HG03575 (cell line): ENCODE measurements around the gene PHF5A.

ENCODE experiments used
- ATAC-seq: cut with Tn5 transposase; IDR thresholded peaks from one replicate; pipeline ENCODE4 v1.9.1; 2021; ENCODE audit not compliant: unreplicated experiment, insufficient number of reproducible peaks, low FRiP score; ENCODE audit errors: extremely low read depth

Gene PHF5A

DNA sequence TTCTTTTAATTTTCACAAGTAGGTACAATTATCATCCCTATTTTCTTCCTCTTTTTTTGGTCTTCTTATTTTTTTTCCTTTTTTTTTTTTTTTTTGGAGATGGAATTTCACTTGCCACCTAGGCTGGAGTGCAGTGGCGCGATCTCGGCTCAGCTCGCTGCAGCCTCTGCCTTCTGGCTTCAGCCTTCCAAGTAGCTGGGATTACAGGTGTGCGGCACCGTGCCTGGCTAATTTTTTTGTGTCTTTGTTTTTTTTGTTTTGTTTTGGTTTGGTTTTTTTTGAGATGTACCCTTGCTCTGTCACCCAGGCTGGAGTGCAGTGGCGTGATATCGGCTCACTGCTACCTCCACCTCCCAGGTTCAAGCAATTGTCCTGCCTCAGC lies 38.5 kb downstream of the PHF5A start:
- ATAC-seq: no peak

DNA sequence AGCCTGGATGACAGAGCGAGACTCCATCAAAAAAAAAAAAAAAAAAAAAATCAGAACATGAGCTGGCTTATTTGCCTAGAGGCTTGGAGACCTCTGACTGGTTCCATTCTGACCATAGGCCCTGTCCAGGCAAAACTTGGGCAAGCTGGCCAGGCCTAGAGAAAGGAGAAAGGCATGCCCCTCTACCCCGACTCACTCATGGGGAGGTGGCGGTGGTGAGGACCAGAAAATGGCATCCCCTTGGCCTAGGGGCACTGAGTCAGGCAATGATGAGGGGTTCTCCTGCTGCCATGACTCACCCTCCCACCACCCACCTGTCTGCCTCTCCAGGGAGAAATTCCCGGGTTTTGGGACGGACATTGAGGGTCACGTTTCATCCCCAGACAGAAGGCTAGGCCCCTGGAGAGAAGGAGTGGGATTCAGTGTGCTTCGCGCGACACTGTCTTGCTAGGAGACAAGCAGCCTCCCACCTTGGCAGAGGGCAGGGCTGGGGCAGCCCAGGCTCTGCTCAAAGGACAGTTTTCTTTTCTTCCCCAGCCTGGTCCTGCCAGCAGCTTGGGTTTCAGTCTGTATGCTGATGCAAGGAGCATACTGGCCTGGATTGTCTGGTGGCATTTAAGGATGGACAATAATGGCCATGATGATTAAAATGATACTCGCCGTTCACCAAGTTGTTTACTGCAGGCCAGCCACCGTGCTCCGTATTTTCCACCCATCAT lies 39.1 kb downstream of the PHF5A start:
- no peak for ATAC-seq

- ATAC-seq: no peak
These were observed 42.7 kb downstream of the PHF5A start for GRCh38 chr22:41425660-41426365.

DNA sequence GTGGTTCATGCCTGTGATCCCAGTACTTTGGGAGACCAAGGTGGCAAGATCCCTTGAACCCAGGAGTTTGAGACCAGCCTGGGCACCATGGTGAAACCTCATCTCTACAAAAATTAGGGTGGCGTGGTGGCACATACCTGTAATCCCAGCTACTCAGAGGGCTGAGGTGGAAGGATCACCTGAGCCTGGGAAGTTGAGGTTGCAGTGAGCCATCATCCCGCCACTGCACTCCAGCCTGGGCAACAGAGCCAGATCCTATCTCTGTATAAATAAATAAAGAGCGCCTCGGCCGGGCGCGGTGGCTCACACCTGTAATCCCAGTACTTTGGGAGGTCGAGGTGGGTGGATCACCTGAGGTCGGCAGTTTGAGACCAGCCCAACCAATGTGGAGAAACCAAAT lies 49.8 kb downstream of the PHF5A start:
- no peak for ATAC-seq

DNA sequence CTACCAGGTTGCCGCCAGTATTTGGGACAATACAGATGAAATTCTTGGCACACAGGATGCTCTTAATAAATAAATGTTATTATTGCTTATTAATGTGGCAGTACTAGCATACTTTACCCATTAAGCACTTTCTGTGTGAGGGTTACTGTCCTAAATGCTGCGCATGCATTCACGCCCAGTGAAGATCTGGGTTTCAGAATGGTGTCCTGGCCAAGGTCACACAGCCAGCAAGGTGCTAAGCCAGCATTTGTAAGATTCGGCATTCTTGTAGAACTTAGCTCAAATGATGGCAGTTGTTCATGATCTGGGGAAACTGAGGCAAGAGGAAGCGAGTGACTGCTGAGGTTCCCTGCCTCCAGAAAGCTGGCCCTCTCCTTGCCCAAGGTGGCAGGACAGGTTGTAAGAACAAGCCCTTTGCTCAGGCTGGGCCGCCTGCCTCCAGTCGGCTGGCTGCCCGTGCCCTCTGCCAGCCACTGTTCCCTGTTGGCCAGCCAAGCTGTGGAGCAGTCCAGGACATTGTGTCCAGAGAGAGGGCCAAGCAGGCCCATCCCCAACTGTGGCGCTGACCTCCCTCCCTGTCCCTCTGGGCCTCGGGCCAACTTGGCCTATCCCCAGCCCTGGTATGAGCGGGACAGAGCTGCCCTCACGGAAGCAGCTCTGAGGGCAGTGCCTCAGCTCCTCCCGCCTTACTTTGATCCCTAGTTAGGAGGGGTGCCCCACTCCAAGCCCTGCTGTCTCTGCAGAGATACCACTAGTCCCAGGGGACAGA lies 50.7 kb downstream of the PHF5A start:
- ATAC-seq: no peak

- ATAC-seq: no peak
These were observed 52.9 kb downstream of the PHF5A start for GRCh38 chr22:41415554-41415953.

- no peak for ATAC-seq
These were observed 57.3 kb downstream of the PHF5A start for GRCh38 chr22:41411021-41411851.

DNA sequence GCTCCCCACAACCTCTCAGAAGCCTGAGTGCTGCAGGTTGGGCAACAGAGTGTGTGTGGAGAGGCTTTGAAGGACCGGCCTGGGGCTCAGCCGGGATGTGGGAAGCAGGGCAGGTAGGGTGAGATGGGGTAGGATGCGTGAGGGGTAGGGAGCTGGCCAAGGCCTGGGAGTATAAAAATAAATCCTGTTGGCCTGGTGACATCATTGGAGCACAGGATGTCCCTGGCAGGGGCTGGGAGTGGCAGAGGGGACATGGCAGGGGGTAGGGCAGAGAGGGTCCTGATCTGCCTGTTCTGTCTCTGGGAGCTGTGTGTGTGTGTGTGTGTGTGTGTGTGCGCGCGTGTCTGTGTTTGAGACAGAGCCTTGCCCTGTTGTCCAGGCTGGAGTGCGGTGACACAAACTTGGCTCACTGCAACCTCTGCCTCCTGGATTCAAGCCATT lies 58.2 kb downstream of the PHF5A start:
- no peak for ATAC-seq
